RWPE2 (cell line): Measurements from ENCODE around the gene TMEM273.
A peak's percentile ranks its signal among the peaks of the same experiment; 100 is the strongest.

ENCODE experiments used
- ATAC-seq: fragments of 200-7000 bp; cut with Tn5 transposase; 3 replicates; pipeline ENCODE4 v1.9.1; 2021; ENCODE audit warnings: low read depth
- DNase-seq: peaks from one replicate; pipeline ENCODE4 v3.0.0-alpha.2; 2020; ENCODE audit warnings: low spot score
- H3K27ac ChIP-seq: fragments of 450-650 bp; 2 replicates; pipeline ENCODE4 v1.5.1; 2017; ENCODE audit warnings: mild to moderate bottlenecking; ENCODE audit not compliant: poor library complexity, severe bottlenecking
- H3K27me3 ChIP-seq: fragments of 250-450 bp; sonication (Bioruptor Pico); 2 replicates; pipeline ENCODE4 v1.5.1; 2021; ENCODE audit warnings: mild to moderate bottlenecking, moderate library complexity; ENCODE audit not compliant: insufficient read depth, poor library complexity, severe bottlenecking
- H3K36me3 ChIP-seq: fragments of 250-450 bp; sonication (Bioruptor Pico); 2 replicates; pipeline ENCODE4 v1.5.1; 2020; ENCODE audit warnings: low read depth, mild to moderate bottlenecking, moderate library complexity
- H3K4me1 ChIP-seq: fragments of 250-450 bp; sonication (Bioruptor Pico); 2 replicates; pipeline ENCODE4 v1.5.1; 2021; ENCODE audit warnings: mild to moderate bottlenecking, moderate library complexity; ENCODE audit not compliant: insufficient read depth, poor library complexity, severe bottlenecking
- H3K4me3 ChIP-seq: fragments of 250-450 bp; sonication (Bioruptor Pico); 2 replicates; pipeline ENCODE4 v1.5.1; 2021; ENCODE audit warnings: mild to moderate bottlenecking, moderate library complexity; ENCODE audit not compliant: severe bottlenecking
- H3K9me3 ChIP-seq: fragments of 250-450 bp; sonication (Bioruptor Pico); 2 replicates; pipeline ENCODE4 v1.5.1; 2021; ENCODE audit warnings: mild to moderate bottlenecking, moderate library complexity; ENCODE audit not compliant: severe bottlenecking
- TF ChIP-seq, protein P1 (sequence below): fragments of 450-650 bp; IDR thresholded peaks from one replicate; pipeline ENCODE4 v1.5.1; 2017; ENCODE audit warnings: mild to moderate bottlenecking, moderate library complexity; ENCODE audit not compliant: poor library complexity, severe bottlenecking

Gene TMEM273

DNA sequence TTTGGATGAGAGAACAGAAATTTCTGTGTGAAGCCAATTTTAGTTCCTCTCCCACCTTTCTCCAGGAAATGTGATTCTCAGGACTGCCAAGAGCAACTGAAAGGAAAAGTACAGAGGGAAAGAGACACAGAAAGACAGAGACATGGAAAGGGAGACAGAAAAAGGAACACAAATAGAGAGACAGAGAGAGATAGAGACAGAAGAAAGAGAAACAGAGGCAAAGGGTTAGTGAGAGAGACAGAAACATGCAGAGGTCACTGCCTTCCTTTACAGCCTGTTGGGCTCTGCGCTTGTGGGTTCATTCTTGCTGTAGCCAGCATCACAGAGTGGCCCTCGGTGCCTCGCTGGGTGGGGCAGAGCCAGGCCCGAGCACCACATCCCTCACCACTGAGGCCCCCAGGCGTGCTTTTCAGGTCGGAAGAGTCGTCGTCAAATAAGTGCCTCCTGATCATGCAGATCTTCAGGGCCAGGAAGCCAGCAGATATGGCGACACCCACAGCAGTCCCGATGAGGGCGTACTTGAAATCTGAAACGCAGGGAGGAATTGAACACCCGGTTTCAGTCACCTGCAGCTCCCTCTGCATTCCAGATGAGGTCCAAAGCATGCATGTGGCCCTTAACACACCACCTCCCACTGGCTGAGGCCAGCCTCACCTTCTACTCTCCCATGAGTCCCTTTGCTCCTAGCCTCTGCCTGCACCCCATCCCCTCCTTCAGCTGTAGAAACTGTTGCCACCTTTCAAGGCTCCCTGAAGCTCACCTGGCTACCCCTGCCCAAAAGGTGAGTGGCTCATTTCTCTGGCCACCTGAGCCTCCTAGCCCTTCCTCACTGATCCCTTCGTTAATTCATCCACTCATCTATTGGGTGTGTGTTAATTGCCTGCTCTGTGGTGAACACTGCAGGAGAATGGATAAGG, 21.4 kb downstream of the TMEM273 start:
- DNase-seq (no peak), ATAC-seq (no peak)
- Histone ChIP-seq H3K9me3 (no peaks in the 10 kb centered on the region), H3K4me1 (no peaks in the 10 kb centered on the region), H3K4me3 (no peak overlapping the region), H3K27me3 (no peaks in the 10 kb centered on the region), H3K36me3 (no peaks in the 10 kb centered on the region), H3K27ac (no peak overlapping the region)
- TF ChIP-seq, protein P1, sequence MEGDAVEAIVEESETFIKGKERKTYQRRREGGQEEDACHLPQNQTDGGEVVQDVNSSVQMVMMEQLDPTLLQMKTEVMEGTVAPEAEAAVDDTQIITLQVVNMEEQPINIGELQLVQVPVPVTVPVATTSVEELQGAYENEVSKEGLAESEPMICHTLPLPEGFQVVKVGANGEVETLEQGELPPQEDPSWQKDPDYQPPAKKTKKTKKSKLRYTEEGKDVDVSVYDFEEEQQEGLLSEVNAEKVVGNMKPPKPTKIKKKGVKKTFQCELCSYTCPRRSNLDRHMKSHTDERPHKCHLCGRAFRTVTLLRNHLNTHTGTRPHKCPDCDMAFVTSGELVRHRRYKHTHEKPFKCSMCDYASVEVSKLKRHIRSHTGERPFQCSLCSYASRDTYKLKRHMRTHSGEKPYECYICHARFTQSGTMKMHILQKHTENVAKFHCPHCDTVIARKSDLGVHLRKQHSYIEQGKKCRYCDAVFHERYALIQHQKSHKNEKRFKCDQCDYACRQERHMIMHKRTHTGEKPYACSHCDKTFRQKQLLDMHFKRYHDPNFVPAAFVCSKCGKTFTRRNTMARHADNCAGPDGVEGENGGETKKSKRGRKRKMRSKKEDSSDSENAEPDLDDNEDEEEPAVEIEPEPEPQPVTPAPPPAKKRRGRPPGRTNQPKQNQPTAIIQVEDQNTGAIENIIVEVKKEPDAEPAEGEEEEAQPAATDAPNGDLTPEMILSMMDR, result no peak

- DNase-seq, result no peak
- Histone ChIP-seq H3K4me1 (no peaks in the 10 kb centered on the region), H3K9me3 (no peaks in the 10 kb centered on the region), H3K4me3 (no peak overlapping the region), H3K27ac (no peak overlapping the region), H3K36me3 (no peaks in the 10 kb centered on the region), H3K27me3 (no peaks in the 10 kb centered on the region)
- ATAC-seq, result no peak
- TF ChIP-seq, protein P1, result no peak
These were observed 22.2 kb downstream of the TMEM273 start for GRCh38 chr10:49165821-49166483.

- no peaks in the 10 kb centered on the region for H3K36me3 ChIP-seq
These were observed 22.9 kb downstream of the TMEM273 start for GRCh38 chr10:49165259-49165658.

DNA sequence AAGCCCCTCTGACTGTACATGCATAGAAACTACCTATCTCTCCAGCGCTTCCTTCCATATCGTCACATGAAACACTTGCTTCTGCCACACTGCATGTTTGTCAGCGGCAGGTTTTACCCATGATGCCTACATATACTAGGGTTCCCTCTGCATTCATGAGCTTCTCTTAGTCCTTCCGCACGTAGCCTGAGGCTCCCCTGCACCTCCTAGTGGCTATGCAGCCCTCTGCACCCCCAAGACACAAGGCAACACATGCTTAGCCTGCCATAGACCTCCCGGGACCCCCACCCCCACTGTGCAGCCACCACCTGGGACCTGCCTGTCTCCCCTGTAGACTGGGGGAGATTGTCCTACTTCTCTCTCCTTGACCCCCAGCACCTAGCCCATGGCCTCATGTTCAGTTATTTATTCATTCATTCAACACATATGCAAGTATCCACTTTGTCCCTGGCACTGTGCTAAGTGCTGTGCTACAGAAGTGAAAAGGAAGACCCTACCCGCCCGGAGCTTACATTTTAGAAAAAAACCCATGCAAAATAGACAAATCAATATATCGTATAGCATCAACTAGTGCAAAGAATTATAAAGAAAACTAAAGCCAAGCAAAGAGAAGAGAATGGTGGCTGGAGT, 23.5 kb downstream of the TMEM273 start:
- no peak overlapping the region for H3K27ac ChIP-seq
- no peaks in the 10 kb centered on the region for H3K4me1 ChIP-seq
- H3K27me3 ChIP-seq, result no peaks in the 10 kb centered on the region
- no peaks in the 10 kb centered on the region for H3K9me3 ChIP-seq
- no peak overlapping the region for H3K4me3 ChIP-seq
- H3K36me3 ChIP-seq, result no peaks in the 10 kb centered on the region
- DNase-seq (no peak), ATAC-seq (no peak)
- TF ChIP-seq, protein P1, result peak; percentile 5

More at GRCh38 chr10:49165259-49165658, 22.9 kb downstream of the TMEM273 start:
- H3K27me3 ChIP-seq, result no peaks in the 10 kb centered on the region
- H3K4me1 ChIP-seq, result no peaks in the 10 kb centered on the region
- H3K27ac ChIP-seq, result no peak overlapping the region
- ATAC-seq (no peak), DNase-seq (no peak)
- no peaks in the 10 kb centered on the region for H3K9me3 ChIP-seq
- TF ChIP-seq, protein P1, result no peak
- no peak overlapping the region for H3K4me3 ChIP-seq
